HepG2 (cell line): ENCODE results near the gene SEH1L. TPM values are rescaled to one million over a fixed set of nuclear protein-coding genes. Genes with fewer than 3 reads are reported as not detected.

ENCODE experiments used
- ATAC-seq: fragments of 200-7000 bp; cut with Tn5 transposase; 3 replicates; pipeline ENCODE4 v1.9.1; 2020; ENCODE audit warnings: mild to moderate bottlenecking, moderate library complexity
- BruUV-seq: library from RNA; stranded (reverse); fragments of 400-500 nt; replicated peaks from 2 replicates; lab custom pipeline; 2021; lab: Mats Ljungman, UMichigan
- CTCF ChIA-PET: fragments of 300-600 bp; formaldehyde crosslinking; extraction: SDS; loops from one replicate; lab custom pipeline; 2021; ENCODE audit warnings: low total read pairs, inconsistent platforms, low intra/inter-chr PET ratio; lab: Yijun Ruan, JAX
- POLR2A ChIA-PET: fragments of 350-600 bp; sonication (Branson Sonifier 250); formaldehyde crosslinking; loops from one replicate; lab custom pipeline; 2020; ENCODE audit warnings: antibody characterized with exemption, inconsistent platforms; lab: Yijun Ruan, JAX
- DNase-seq: peaks from one replicate; pipeline ENCODE4 v3.0.0-alpha.2; 2015; ENCODE audit warnings: low spot score
- FAIRE-seq: peaks from 3 replicates; lab custom pipeline; 2011; peaks lifted over from hg19 to GRCh38; lab: Jason Lieb, UNC
- H2AFZ ChIP-seq: one replicate; pipeline ENCODE4 v1.6.1; 2011; ENCODE audit warnings: low read length, inconsistent platforms
- H3K27ac ChIP-seq: fragments of 300-600 bp; 3 replicates; pipeline ENCODE4 v1.8.0; 2011; ENCODE audit warnings: mixed run types, mild to moderate bottlenecking, mixed read lengths, low read length, inconsistent platforms; ENCODE audit not compliant: insufficient read depth; ENCODE audit errors: extremely low read length
- H3K27me3 ChIP-seq, 2 experiments: fragments of 200-600 bp in 1 of 2; 2 replicates in 1 of 2; 3 replicates in 1 of 2; pipeline versions ENCODE4 v1.6.0 to v1.8.0; 2011; ENCODE audit warnings: low read length in 2 of 2, mild to moderate bottlenecking in 2 of 2, moderate library complexity in 2 of 2, inconsistent platforms in 1 of 2; ENCODE audit not compliant: insufficient read depth in 2 of 2, control insufficient read depth in 1 of 2
- H3K36me3 ChIP-seq, 2 experiments: fragments of 200-600 bp in 1 of 2; replicated peaks in 1 of 2; 2 replicates in 1 of 2; 3 replicates in 1 of 2; pipeline versions ENCODE4 v1.5.1 to v1.8.0; 2011; ENCODE audit warnings: low read length in 2 of 2, inconsistent platforms in 1 of 2; ENCODE audit not compliant: insufficient read depth in 2 of 2, control insufficient read depth in 1 of 2
- H3K4me1 ChIP-seq: 2 replicates; pipeline ENCODE4 v1.5.1; 2012; ENCODE audit warnings: low read length, inconsistent platforms; ENCODE audit not compliant: insufficient read depth
- H3K4me2 ChIP-seq: 2 replicates; pipeline ENCODE4 v1.6.0; 2011; ENCODE audit warnings: low read depth, low read length, inconsistent platforms
- H3K4me3 ChIP-seq, 3 experiments: fragments of 200-600 bp in 1 of 3; sonication (generic), shearing (Covaris generic) in 1 of 3; replicated peaks in 1 of 3; 2 replicates each; pipeline ENCODE4 v1.5.1; 2011 to 2016; ENCODE audit warnings: low read length in 3 of 3, inconsistent platforms in 2 of 3, low read depth in 2 of 3, mild to moderate bottlenecking in 2 of 3, control low read depth in 1 of 3, mixed read lengths in 1 of 3; ENCODE audit not compliant: insufficient read depth in 1 of 3
- H3K79me2 ChIP-seq: one replicate; pipeline ENCODE4 v1.6.1; 2011; ENCODE audit warnings: low read length, inconsistent platforms; ENCODE audit not compliant: insufficient read depth
- H3K9ac ChIP-seq: 2 replicates; pipeline ENCODE4 v1.6.0; 2011; ENCODE audit warnings: mild to moderate bottlenecking, low read depth, low read length, inconsistent platforms; ENCODE audit not compliant: insufficient read depth
- H3K9me3 ChIP-seq: 2 replicates; pipeline ENCODE4 v1.5.1; 2012; ENCODE audit warnings: mild to moderate bottlenecking, low read length
- H4K20me1 ChIP-seq: 2 replicates; pipeline ENCODE4 v1.6.0; 2011; ENCODE audit warnings: inconsistent platforms, mild to moderate bottlenecking, low read length, moderate library complexity; ENCODE audit not compliant: insufficient read depth
- CBX2 ChIP-seq, 2 experiments: fragments of 200-600 bp in 1 of 2; sonication (generic); formaldehyde crosslinking in 1 of 2; IDR thresholded peaks; 2 replicates each; pipeline versions ENCODE4 v1.7.0 to v1.8.1; 2018 to 2022; ENCODE audit warnings: low read depth in 2 of 2, low read length in 1 of 2, mild to moderate bottlenecking in 1 of 2, missing genetic modification reagents in 1 of 2
- ETV6 ChIP-seq: sonication (generic); formaldehyde crosslinking; conservative IDR thresholded peaks from 2 replicates; pipeline ENCODE4 v1.4.0; 2020; ENCODE audit warnings: missing genetic modification reagents
- ZNF263 ChIP-seq: sonication (generic); formaldehyde crosslinking; IDR thresholded peaks from 2 replicates; pipeline ENCODE4 v1.4.0; 2020; ENCODE audit warnings: missing genetic modification reagents
- ZNF33B ChIP-seq: sonication (generic); formaldehyde crosslinking; IDR thresholded peaks from 2 replicates; pipeline ENCODE4 v1.5.1; 2020; ENCODE audit warnings: mild to moderate bottlenecking, missing genetic modification reagents
- WGBS: methylation state at CpG from one replicate; pipeline ENCODE4 v1.1.6; 2017; ENCODE audit warnings: low lambda C conversion rate; 5-methylcytosine and 5-hydroxymethylcytosine counted together
- in situ Hi-C: cut with HindIII; loops from 2 replicates; pipeline ENCODE4 v1.10.0; 2017; ENCODE audit warnings: low pct_unique_long_range_greater_than_20kb; ENCODE audit not compliant: extremely low pct_ligation_motif_present
- intact Hi-C: fragments of 100-400 bp; cut with micrococcal nuclease; formaldehyde crosslinking; loops from one replicate; pipeline ENCODE4 v1.10.0; 2022; ENCODE audit not compliant: unreplicated experiment
- polyA plus RNA-seq, 8 experiments: library from polyadenylated mRNA; depleted of rRNA in 3 of 8; stranded (reverse) in 7 of 8; unstranded in 1 of 8; fragments of >200 nt; fragmentation: Illumina TruSeq in 4 of 8; extraction: Trizol in 4 of 8; gene quantifications; 2 replicates each; pipeline versions ENCODE4 v1.2.1 to v1.2.3, GENCODE V29; 2011 to 2016; ENCODE audit warnings: low read depth in 4 of 8, missing spikeins in 1 of 8, mixed read lengths in 1 of 8; ENCODE audit not compliant: insufficient read depth in 1 of 8
- total RNA-seq, 5 experiments: library from RNA; depleted of rRNA; stranded (reverse); fragments of >200 nt; fragmentation: Illumina TruSeq; extraction: Trizol; gene quantifications; 2 replicates each; pipeline ENCODE4 v1.2.3, GENCODE V29; 2016; ENCODE audit warnings: low read depth in 1 of 5
- TF ChIP-seq, protein P1 (sequence below): IDR thresholded peaks from 2 replicates; pipeline ENCODE4 v1.6.1; 2012; ENCODE audit warnings: low read depth, low read length, improper control_type of control experiment
- TF ChIP-seq, protein P2 (sequence below): sonication (generic); formaldehyde crosslinking; IDR thresholded peaks from 2 replicates; pipeline ENCODE4 v1.5.1; 2020; ENCODE audit warnings: missing genetic modification reagents, mild to moderate bottlenecking, borderline replicate concordance

The SEH1L gene
- total and polyA plus RNA-seq, 2 of the 13 experiments (the other 11 are each of a cell fraction or from before 2014, with no cell fraction given) = 59.6 to 63.5 TPM

DNA sequence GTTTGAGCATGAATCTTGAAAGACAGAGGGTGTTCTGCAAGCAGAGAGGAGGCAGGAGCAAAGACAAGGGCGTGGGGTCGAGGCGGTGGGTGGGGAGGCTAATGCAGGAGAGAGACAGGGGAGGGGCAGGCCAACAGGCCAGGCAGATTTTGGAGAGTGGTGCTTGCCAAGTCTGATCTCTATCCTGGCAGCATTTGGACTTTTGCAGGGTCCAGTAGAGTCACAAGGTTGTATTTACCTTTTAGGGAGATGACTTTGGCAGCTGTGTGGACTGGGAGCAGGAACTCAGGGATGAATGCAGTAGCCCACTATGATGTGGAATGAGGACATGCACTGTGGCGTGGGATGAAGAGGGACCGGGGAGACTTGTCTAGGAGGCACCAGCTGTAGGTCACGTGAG is 27.7 kb downstream of the SEH1L start:
- no peak for TF ChIP-seq ZNF263 (CRISPR knock-in tag)
- no peak for TF ChIP-seq ETV6 (CRISPR knock-in tag)
- TF ChIP-seq, protein P1, sequence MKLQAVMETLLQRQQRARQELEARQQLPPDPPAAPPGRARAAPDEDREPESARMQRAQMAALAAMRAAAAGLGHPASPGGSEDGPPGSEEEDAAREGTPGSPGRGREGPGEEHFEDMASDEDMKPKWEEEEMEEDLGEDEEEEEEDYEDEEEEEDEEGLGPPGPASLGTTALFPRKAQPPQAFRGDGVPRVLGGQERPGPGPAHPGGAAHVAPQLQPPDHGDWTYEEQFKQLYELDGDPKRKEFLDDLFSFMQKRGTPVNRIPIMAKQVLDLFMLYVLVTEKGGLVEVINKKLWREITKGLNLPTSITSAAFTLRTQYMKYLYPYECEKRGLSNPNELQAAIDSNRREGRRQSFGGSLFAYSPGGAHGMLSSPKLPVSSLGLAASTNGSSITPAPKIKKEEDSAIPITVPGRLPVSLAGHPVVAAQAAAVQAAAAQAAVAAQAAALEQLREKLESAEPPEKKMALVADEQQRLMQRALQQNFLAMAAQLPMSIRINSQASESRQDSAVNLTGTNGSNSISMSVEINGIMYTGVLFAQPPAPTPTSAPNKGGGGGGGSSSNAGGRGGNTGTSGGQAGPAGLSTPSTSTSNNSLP = no peak
- TF ChIP-seq, protein P2, sequence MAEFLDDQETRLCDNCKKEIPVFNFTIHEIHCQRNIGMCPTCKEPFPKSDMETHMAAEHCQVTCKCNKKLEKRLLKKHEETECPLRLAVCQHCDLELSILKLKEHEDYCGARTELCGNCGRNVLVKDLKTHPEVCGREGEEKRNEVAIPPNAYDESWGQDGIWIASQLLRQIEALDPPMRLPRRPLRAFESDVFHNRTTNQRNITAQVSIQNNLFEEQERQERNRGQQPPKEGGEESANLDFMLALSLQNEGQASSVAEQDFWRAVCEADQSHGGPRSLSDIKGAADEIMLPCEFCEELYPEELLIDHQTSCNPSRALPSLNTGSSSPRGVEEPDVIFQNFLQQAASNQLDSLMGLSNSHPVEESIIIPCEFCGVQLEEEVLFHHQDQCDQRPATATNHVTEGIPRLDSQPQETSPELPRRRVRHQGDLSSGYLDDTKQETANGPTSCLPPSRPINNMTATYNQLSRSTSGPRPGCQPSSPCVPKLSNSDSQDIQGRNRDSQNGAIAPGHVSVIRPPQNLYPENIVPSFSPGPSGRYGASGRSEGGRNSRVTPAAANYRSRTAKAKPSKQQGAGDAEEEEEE = no peak
- no peak for TF ChIP-seq CBX2 (IDR thresholded peaks at IDR 0.05; ENCODE audit: low read depth, low read length)
- no peak for TF ChIP-seq CBX2 (CRISPR knock-in tag; IDR thresholded peaks at IDR 0.05; ENCODE audit: low read depth)
- no peak for TF ChIP-seq ZNF33B
- 95% methylated on average over 6 of the region's 6 CpGs for WGBS
- in situ Hi-C loops = no loop called here
- H3K4me2 ChIP-seq = no peak overlapping the region
- H3K27me3 ChIP-seq = no peaks in the 10 kb centered on the region
- intact Hi-C loops = no loop called here
- BruUV-seq = no TSS peak
- peaks cover 51% of the 10 kb centered on the region for H3K4me1 ChIP-seq
- no peak overlapping the region for H2AFZ ChIP-seq
- no peak overlapping the region for H3K27ac ChIP-seq
- H3K4me3 ChIP-seq = no peak overlapping the region
- H3K9ac ChIP-seq = no peak overlapping the region
- H3K9me3 ChIP-seq = no peaks in the 10 kb centered on the region
- no peaks in the 10 kb centered on the region for H4K20me1 ChIP-seq
- DNase-seq (no peak), ATAC-seq (peak; percentile 34), FAIRE-seq (no peak)
- ChIA-PET POLR2A (no interaction called here), CTCF (no interaction called here)
- peaks cover 18 to 59% of the 10 kb centered on the region in 2 experiments for H3K36me3 ChIP-seq
- H3K79me2 ChIP-seq = peaks cover 6% of the 10 kb centered on the region
